GM06990 (cell line): ENCODE results near the gene HM13.
"Not testable (repeated sequence)": the region's sequence is repeated elsewhere in the genome, so short reads cannot be mapped to it uniquely, and the experiment has no call there.

Experiments used
- DNase-seq: peaks from one replicate; pipeline ENCODE4 v3.0.0-alpha.2; 2011; ENCODE audit not compliant: insufficient read length; ENCODE audit errors: extremely low read depth
- H3K27me3 ChIP-seq: replicated peaks from 2 replicates; pipeline ENCODE4 v1.6.0; 2011; ENCODE audit warnings: low read length; ENCODE audit not compliant: control insufficient read depth, insufficient read depth
- H3K36me3 ChIP-seq: 2 replicates; pipeline ENCODE4 v1.5.1; 2011; ENCODE audit warnings: low read length; ENCODE audit not compliant: control insufficient read depth, insufficient read depth
- H3K4me3 ChIP-seq: replicated peaks from 2 replicates; pipeline ENCODE4 v1.5.1; 2011; ENCODE audit warnings: low read depth, mild to moderate bottlenecking, control low read depth, low read length
- CTCF ChIP-seq: IDR thresholded peaks from 2 replicates; pipeline ENCODE4 v1.5.1; 2011; ENCODE audit warnings: low read length, control low read depth, mild to moderate bottlenecking, inconsistent platforms; ENCODE audit not compliant: insufficient read depth, poor library complexity, severe bottlenecking

Gene HM13

GRCh38 chr20:31606804-31607639 is 92.8 kb downstream of the HM13 start:
- H3K4me3 ChIP-seq, result no peak overlapping the region
- H3K36me3 ChIP-seq, result no peaks in the 10 kb centered on the region
- H3K27me3 ChIP-seq, result no peaks in the 10 kb centered on the region; the same call in 1 of the 2 replicates
- no peak for DNase-seq
- no peak for TF ChIP-seq CTCF

DNA sequence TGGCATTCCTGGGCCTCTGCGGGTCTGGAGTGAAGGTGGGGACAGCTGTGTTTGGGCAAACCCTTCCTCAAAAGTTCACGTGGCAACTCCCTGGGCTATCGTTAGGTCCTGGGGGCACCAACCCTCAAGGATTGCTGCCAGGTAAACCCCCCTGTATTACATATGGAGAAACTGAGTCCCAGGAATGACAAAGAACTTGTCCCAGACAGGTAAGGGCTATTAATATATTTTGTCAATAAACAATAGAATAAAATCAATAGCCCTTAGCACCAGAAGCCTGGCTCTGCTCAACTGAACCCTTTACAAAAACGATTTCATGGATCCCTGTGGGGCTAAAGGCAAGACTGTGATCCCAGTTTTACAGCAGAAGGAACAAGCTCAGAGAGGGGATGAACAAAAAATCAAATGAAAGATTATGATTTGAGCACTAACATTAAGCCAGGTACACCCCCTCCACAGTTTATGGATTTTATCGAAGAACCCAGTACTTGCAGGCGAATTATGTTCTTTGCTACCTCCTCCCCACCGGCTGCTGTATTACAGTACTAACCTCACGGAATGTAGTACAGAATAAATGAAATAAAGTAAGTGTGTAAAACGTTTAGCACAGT is 93.5 kb downstream of the HM13 start:
- TF ChIP-seq CTCF, result no peak
- no peak for DNase-seq
- no peak overlapping the region for H3K4me3 ChIP-seq
- H3K36me3 ChIP-seq, result no peaks in the 10 kb centered on the region
- H3K27me3 ChIP-seq, result no peaks in the 10 kb centered on the region; the same call in 1 of the 2 replicates

- Histone ChIP-seq H3K4me3 (no peak overlapping the region), H3K27me3 (no peaks in the 10 kb centered on the region; the same call in 1 of the 2 replicates), H3K36me3 (no peaks in the 10 kb centered on the region)
- no peak for TF ChIP-seq CTCF
- DNase-seq, result no peak
Measured at GRCh38 chr20:31608251-31608945, 94.2 kb downstream of the HM13 start.

- not testable (repeated sequence) for H3K27me3 ChIP-seq, H3K36me3 ChIP-seq, DNase-seq, H3K4me3 ChIP-seq
Measured at GRCh38 chr20:31612271-31612640, 98.0 kb downstream of the HM13 start.

DNA sequence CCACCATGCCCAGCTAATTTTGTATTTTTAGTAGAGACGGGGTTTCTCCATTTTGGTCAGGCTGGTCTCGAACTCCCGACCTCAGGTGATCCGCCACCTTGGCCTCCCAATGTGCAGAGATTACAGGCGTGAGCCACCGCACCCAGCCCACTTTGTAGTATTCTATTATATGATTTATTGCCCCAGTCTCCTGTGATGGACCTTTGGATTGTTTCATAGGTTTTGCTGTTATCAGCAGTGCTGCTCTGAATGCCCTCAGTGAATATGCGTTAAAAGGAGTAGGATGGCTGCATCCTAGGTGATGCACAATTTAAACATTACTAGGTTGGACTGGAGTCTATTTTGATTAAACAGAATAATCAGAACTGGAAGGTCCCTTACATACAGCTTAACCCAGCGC is 101.2 kb downstream of the HM13 start:
- no peak overlapping the region for H3K4me3 ChIP-seq
- no peaks in the 10 kb centered on the region for H3K27me3 ChIP-seq
- no peak for TF ChIP-seq CTCF
- no peak for DNase-seq
- H3K36me3 ChIP-seq, result no peaks in the 10 kb centered on the region

DNA sequence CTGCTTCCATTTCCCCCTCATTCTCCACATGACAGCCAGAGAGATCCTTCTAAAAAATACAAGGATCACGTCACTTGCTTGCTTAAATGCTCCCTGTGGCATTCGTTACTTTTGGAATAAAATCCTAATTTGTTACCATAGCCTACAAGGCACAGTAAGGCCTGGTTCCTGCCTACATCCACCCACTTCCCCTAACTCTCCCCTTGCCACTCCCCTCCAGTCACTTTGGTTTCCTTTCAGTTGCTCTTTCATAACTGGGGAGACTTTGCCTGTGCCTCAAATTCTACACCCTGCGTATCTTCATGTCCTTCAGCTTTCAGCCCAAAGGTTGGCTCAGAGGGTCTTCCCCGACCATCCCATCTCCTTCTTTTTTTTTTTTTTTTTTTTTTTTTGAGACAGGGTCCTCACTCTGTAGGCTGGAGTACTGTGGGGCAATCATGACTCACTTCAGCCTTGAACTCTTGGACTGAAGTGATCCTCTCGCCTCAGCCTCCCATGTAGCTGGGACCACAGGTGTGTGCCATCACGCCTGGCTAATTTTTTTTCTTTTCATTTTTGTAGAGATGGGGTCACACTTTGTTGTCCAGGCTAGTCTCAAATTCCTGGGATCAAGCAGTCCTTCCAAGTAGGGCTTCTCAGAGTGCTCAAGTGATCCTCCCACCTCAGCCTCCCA is 103.3 kb downstream of the HM13 start:
- TF ChIP-seq CTCF, result no peak
- DNase-seq, result no peak
- H3K36me3 ChIP-seq, result no peaks in the 10 kb centered on the region

More for the DNA sequence above, 103.3 kb downstream of the HM13 start:
- H3K4me3 ChIP-seq, result no peak overlapping the region
- no peaks in the 10 kb centered on the region for H3K27me3 ChIP-seq
